CD4-positive, alpha-beta T cell (primary cell): ENCODE data around the gene TBCB. TPM values are rescaled to one million over a fixed set of nuclear protein-coding genes. Genes with fewer than 3 reads are reported as not detected.

Experiments
- ATAC-seq: fragments of 200-7000 bp; cut with Tn5 transposase; one replicate; pipeline ENCODE4 v1.10.0; 2022; ENCODE audit warnings: mild to moderate bottlenecking; ENCODE audit not compliant: poor library complexity
- CTCF ChIA-PET: fragments of 350-600 bp; sonication (Branson Sonifier 250); formaldehyde crosslinking; loops from one replicate; lab custom pipeline; 2021; ENCODE audit warnings: antibody characterized with exemption, inconsistent platforms; lab: Charles Lee
- POLR2A ChIA-PET: fragments of 350-600 bp; sonication (Branson Sonifier 250); formaldehyde crosslinking; loops from one replicate; lab custom pipeline; 2021; ENCODE audit warnings: antibody characterized with exemption, inconsistent platforms; lab: Charles Lee
- DNase-seq, 14 experiments: peaks; one replicate each; pipeline ENCODE4 v3.0.0-alpha.2; 2013 to 2020; ENCODE audit warnings: mixed read lengths in 2 of 14
- H3K27ac ChIP-seq, 2 donors: one replicate each; pipeline versions ENCODE4 v1.5.1 to v1.7.0; 2013; ENCODE audit warnings: low read length in 2 of 2, low read depth in 1 of 2, mild to moderate bottlenecking in 1 of 2
- H3K27me3 ChIP-seq, 2 experiments: 1 replicate in 1 of 2; 2 replicates in 1 of 2; pipeline versions ENCODE4 v1.6.1 to v1.7.0; 2013; ENCODE audit warnings: low read length in 2 of 2, control low read depth in 1 of 2, mild to moderate bottlenecking in 1 of 2, moderate library complexity in 1 of 2; ENCODE audit not compliant: insufficient read depth in 2 of 2, control insufficient read depth in 1 of 2
- H3K36me3 ChIP-seq: one replicate; pipeline ENCODE4 v1.6.1; 2013; ENCODE audit warnings: low read length, control low read depth; ENCODE audit not compliant: insufficient read depth
- H3K4me1 ChIP-seq: one replicate; pipeline ENCODE4 v1.6.1; 2013; ENCODE audit warnings: low read length, control low read depth; ENCODE audit not compliant: insufficient read depth
- H3K4me3 ChIP-seq: one replicate; pipeline ENCODE4 v1.5.1; 2013; ENCODE audit warnings: mild to moderate bottlenecking, low read length, moderate library complexity
- H3K9me3 ChIP-seq, 2 experiments: 1 replicate in 1 of 2; 2 replicates in 1 of 2; pipeline versions ENCODE4 v1.6.1 to v1.7.0; 2013; ENCODE audit warnings: low read length in 2 of 2, mild to moderate bottlenecking in 2 of 2, control low read depth in 1 of 2, moderate library complexity in 1 of 2; ENCODE audit not compliant: control insufficient read depth in 1 of 2, insufficient read depth in 1 of 2
- H3K27ac Mint-ChIP-seq: one replicate; pipeline ENCODE4 v1.8.0; 2020; ENCODE audit warnings: mixed read lengths
- H3K27me3 Mint-ChIP-seq: one replicate; pipeline ENCODE4 v1.8.0; 2021; ENCODE audit warnings: mixed read lengths
- H3K36me3 Mint-ChIP-seq: one replicate; pipeline ENCODE4 v1.8.0; 2021; ENCODE audit warnings: low read depth, mixed read lengths
- H3K4me1 Mint-ChIP-seq: one replicate; pipeline ENCODE4 v1.8.0; 2021; ENCODE audit warnings: low read depth, mixed read lengths
- H3K4me3 Mint-ChIP-seq: one replicate; pipeline ENCODE4 v1.8.0; 2020; ENCODE audit warnings: mild to moderate bottlenecking, mixed read lengths
- H3K9me3 Mint-ChIP-seq: one replicate; pipeline ENCODE4 v1.8.0; 2020; ENCODE audit warnings: mixed read lengths
- intact Hi-C, 2 experiments: fragments of 100-400 bp; cut with DNase I in 1 of 2; cut with micrococcal nuclease in 1 of 2; formaldehyde crosslinking; loops; one replicate each; pipeline versions ENCODE4 v1.15.1 to v1.9.0; 2023 to 2025; cut with DNase I, micrococcal nuclease
- total RNA-seq, 174 experiments: library from RNA in 2 of 174; stranded (reverse) in 2 of 174; gene quantifications; one replicate each; pipeline ENCODE4 v1.2.3 and lab custom pipeline; 2021 to 2026
- TF ChIP-seq, protein P1 (sequence below): fragments of 200-600 bp; IDR thresholded peaks from one replicate; pipeline ENCODE4 v1.8.0; 2022; ENCODE audit warnings: antibody characterized with exemption, mild to moderate bottlenecking

The TBCB gene
- total RNA-seq, 2 experiments from 2014 or later, result 67.5 to 68.0 TPM

- no peak overlapping the region for H3K27ac ChIP-seq
- CTCF ChIA-PET, result no interaction called here
- H3K4me1 Mint-ChIP-seq, result no peaks in the 10 kb centered on the region
Measured at GRCh38 chr19:36090910-36091695, 24.2 kb upstream of the TBCB start.

DNA sequence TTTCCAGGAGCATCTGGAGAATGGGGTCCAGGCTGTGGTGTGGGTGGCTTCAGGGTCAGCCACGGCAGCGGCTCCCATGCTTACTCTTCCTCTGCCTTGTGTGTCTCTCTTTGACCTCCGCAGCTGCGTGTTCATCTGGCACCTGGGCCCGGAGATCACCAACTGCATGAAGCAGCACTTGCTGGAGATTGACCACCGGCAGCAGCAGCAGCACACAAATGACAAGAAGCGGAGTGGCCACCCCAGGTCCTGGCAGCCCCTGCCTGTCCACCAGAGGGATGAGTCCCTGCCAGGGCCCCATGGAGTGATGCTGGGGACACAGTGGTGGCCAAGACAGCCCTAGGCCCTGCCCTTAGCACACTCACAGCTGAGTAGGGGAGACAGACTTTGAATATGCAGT, 22.7 kb upstream of the TBCB start:
- Mint-ChIP-seq H3K36me3 (no peaks in the 10 kb centered on the region), H3K4me1 (no peaks in the 10 kb centered on the region), H3K9me3 (no peaks in the 10 kb centered on the region), H3K27ac (no peak overlapping the region), H3K27me3 (no peaks in the 10 kb centered on the region), H3K4me3 (no peak overlapping the region)
- Histone ChIP-seq H3K4me1 (no peaks in the 10 kb centered on the region), H3K9me3 (no peaks in the 10 kb centered on the region), H3K27me3 (no peaks in the 10 kb centered on the region), H3K4me3 (no peak overlapping the region), H3K27ac (no peak overlapping the region), H3K36me3 (peaks cover 2% of the 10 kb centered on the region)
- ATAC-seq (no peak), DNase-seq (no peak)
- ChIA-PET POLR2A (no interaction called here), CTCF (no interaction called here)
- intact Hi-C loops, result no loop called here
- TF ChIP-seq, protein P1, sequence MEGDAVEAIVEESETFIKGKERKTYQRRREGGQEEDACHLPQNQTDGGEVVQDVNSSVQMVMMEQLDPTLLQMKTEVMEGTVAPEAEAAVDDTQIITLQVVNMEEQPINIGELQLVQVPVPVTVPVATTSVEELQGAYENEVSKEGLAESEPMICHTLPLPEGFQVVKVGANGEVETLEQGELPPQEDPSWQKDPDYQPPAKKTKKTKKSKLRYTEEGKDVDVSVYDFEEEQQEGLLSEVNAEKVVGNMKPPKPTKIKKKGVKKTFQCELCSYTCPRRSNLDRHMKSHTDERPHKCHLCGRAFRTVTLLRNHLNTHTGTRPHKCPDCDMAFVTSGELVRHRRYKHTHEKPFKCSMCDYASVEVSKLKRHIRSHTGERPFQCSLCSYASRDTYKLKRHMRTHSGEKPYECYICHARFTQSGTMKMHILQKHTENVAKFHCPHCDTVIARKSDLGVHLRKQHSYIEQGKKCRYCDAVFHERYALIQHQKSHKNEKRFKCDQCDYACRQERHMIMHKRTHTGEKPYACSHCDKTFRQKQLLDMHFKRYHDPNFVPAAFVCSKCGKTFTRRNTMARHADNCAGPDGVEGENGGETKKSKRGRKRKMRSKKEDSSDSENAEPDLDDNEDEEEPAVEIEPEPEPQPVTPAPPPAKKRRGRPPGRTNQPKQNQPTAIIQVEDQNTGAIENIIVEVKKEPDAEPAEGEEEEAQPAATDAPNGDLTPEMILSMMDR, result no peak

More at GRCh38 chr19:36090910-36091695, 24.2 kb upstream of the TBCB start:
- POLR2A ChIA-PET, result no interaction called here
- H3K27me3 ChIP-seq, result no peaks in the 10 kb centered on the region
- peaks cover 2% of the 10 kb centered on the region for H3K36me3 ChIP-seq
- no peak overlapping the region for H3K4me3 Mint-ChIP-seq
- H3K4me1 ChIP-seq, result no peaks in the 10 kb centered on the region
- H3K27me3 Mint-ChIP-seq, result no peaks in the 10 kb centered on the region
- no peaks in the 10 kb centered on the region for H3K9me3 ChIP-seq
- no peak for DNase-seq
- H3K27ac Mint-ChIP-seq, result no peak overlapping the region
- H3K36me3 Mint-ChIP-seq, result no peaks in the 10 kb centered on the region
- H3K4me3 ChIP-seq, result no peak overlapping the region
- TF ChIP-seq, protein P1, result no peak
- ATAC-seq, result no peak
- no peaks in the 10 kb centered on the region for H3K9me3 Mint-ChIP-seq
- intact Hi-C loops, result no loop called here

DNA sequence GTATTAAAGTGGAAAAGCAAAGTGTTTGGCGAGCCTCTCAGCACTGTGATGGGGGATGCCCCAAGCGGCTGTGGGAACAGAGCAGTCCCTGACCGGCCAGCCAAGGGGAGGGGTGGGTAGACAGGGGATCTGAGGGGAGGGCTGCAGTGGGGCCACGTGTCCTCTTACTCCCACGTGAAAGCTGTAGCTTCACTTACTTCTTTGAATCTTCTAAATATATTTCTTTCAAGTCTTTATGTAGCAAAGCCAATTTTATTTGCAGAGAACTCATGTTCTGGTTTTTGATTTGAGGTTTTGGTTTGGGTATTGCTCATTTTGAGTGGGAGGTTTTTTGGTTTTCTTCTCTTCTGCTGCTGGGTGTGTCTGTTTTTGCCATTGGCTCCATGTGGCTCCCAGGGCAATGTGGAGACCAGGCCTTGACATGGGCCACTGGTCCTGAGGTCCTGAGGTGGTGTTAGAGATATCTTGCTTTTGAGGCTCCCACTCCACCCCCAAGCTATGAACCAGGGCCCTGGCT, 22.1 kb upstream of the TBCB start:
- no peak for DNase-seq
- no peak overlapping the region for H3K4me3 Mint-ChIP-seq
- H3K36me3 Mint-ChIP-seq, result no peaks in the 10 kb centered on the region
- CTCF ChIA-PET, result no interaction called here
- no peak overlapping the region for H3K27ac Mint-ChIP-seq
- Histone ChIP-seq H3K9me3 (no peaks in the 10 kb centered on the region), H3K27me3 (no peaks in the 10 kb centered on the region), H3K27ac (no peak overlapping the region), H3K36me3 (peaks cover 2% of the 10 kb centered on the region), H3K4me1 (no peaks in the 10 kb centered on the region), H3K4me3 (no peak overlapping the region)
- POLR2A ChIA-PET, result no interaction called here
- no peak for ATAC-seq
- H3K27me3 Mint-ChIP-seq, result no peaks in the 10 kb centered on the region
- TF ChIP-seq, protein P1, result no peak
- H3K4me1 Mint-ChIP-seq, result no peaks in the 10 kb centered on the region
- intact Hi-C loops, result no loop called here
- no peaks in the 10 kb centered on the region for H3K9me3 Mint-ChIP-seq
